Esophagus squamous epithelium (tissue), 5 donors: ENCODE data around the gene SYT5. TPM values are rescaled to one million over a fixed set of nuclear protein-coding genes. Genes with fewer than 3 reads are reported as not detected.
A peak's percentile ranks its signal among the peaks of the same experiment; 100 is the strongest.
"Not testable (repeated sequence)": the region's sequence is repeated elsewhere in the genome, so short reads cannot be mapped to it uniquely, and the experiment has no call there.

Experiments used
- DNase-seq: peaks from one replicate; lab custom pipeline; 2025; lab: John Stamatoyannopoulos, UW
- H3K27ac ChIP-seq, 4 donors: fragments of 200-600 bp; sonication (generic); one replicate each; pipeline ENCODE4 v1.5.1; 2016 to 2019; ENCODE audit warnings: mild to moderate bottlenecking in 1 of 4
- H3K27me3 ChIP-seq, 4 donors: fragments of 200-600 bp; sonication (generic); 1 replicate in 3 of 4; 2 replicates in 1 of 4; pipeline versions ENCODE4 v1.5.1 to v1.6.0; 2017 to 2021; ENCODE audit warnings: antibody characterized with exemption in 1 of 4
- H3K36me3 ChIP-seq, 3 donors: fragments of 200-600 bp; sonication (generic); one replicate each; pipeline ENCODE4 v1.5.1; 2016 to 2019
- H3K4me1 ChIP-seq, 3 donors: fragments of 200-600 bp; sonication (generic); one replicate each; pipeline ENCODE4 v1.5.1; 2017 to 2019
- H3K4me3 ChIP-seq, 4 donors: fragments of 200-600 bp; sonication (generic); 1 replicate in 3 of 4; 2 replicates in 1 of 4; pipeline ENCODE4 v1.5.1; 2016 to 2019; ENCODE audit warnings: mild to moderate bottlenecking in 2 of 4, moderate library complexity in 1 of 4
- H3K9me3 ChIP-seq, 3 donors: fragments of 200-600 bp; sonication (generic); one replicate each; pipeline ENCODE4 v1.5.1; 2016 to 2019
- CTCF ChIP-seq, 6 experiments: fragments of 450-650 bp in 4 of 6; fragments of 200-600 bp in 2 of 6; sonication (generic) in 2 of 6; IDR thresholded peaks; one replicate each; pipeline ENCODE4 v1.5.1; 2016 to 2019; ENCODE audit warnings: antibody characterized with exemption in 6 of 6, mild to moderate bottlenecking in 4 of 6, moderate library complexity in 4 of 6
- POLR2A ChIP-seq, 4 donors: fragments of 450-650 bp; IDR thresholded peaks; one replicate each; pipeline ENCODE4 v1.6.1; 2017; ENCODE audit warnings: antibody characterized with exemption in 4 of 4, mild to moderate bottlenecking in 4 of 4, moderate library complexity in 3 of 4
- WGBS, 2 donors: methylation state at CpG; one replicate each; pipeline ENCODE4 v1.1.5; 2018; 5-methylcytosine and 5-hydroxymethylcytosine counted together
- intact Hi-C: fragments of 100-400 bp; cut with DNase I; formaldehyde crosslinking; loops from one replicate; pipeline ENCODE4 v1.15.0; 2022
- total RNA-seq, 4 donors: library from RNA; depleted of rRNA; stranded (reverse); fragments of >200 nt; gene quantifications; one replicate each; pipeline ENCODE4 v1.1.0, GENCODE V29; 2016
- donor health status: DM: yes; HTN: yes; CAD: no.

The SYT5 gene
- total RNA-seq, 4 donors from 2014 or later = 0.22 TPM; not detected in 3

- Histone ChIP-seq H3K4me3 (peak within 1 kb of the TSS in 1 of 4 donors; percentile 22), H3K27ac (no peak within 1 kb of the TSS), H3K9me3 (no peaks in the 10 kb centered on the region), H3K27me3 (peaks cover 5 to 84% (median 16%) of the 10 kb centered on the region in 4 donors), H3K4me1 (peaks cover 0 to 43% (median 17%) of the 10 kb centered on the region in 3 donors), H3K36me3 (no peaks in the 10 kb centered on the region)
- DNase-seq = no peak
- 40 to 60% methylated on average over 1 to 3 of the region's 39 CpGs for WGBS, 2 donors
- TF ChIP-seq CTCF (IDR thresholded peaks at IDR 0.05) (no peak), POLR2A (IDR thresholded peaks at IDR 0.05) (no peak)
- intact Hi-C loops = no loop called here
Observed at GRCh38 chr19:55157064-55157908, 22.8 kb downstream of the SYT5 start, which contains the start of gene TNNI3. TNNI3 (minus strand) TSS chr19:55157732; CDS start chr19:55157589, 143 bp downstream.

GRCh38 chr19:55156202-55157063, 23.7 kb downstream of the SYT5 start:
- no peak for DNase-seq

GRCh38 chr19:55155784-55156183, 24.3 kb downstream of the SYT5 start:
- DNase-seq, intact Hi-C loops, H3K9me3 ChIP-seq, H3K27ac ChIP-seq, H3K36me3 ChIP-seq: not testable (repeated sequence)
- peak overlapping the region in 3 of 4 donors; percentile 15 to 22 (median 18) for H3K4me3 ChIP-seq
- peaks cover 0 to 69% (median 7%) of the 10 kb centered on the region in 4 donors for H3K27me3 ChIP-seq
- WGBS, 2 donors = 4% methylated on average over 5 of the region's 5 CpGs; no CpG with 5 or more reads in 1 of the 2 donors
- peaks cover 0 to 39% (median 17%) of the 10 kb centered on the region in 3 donors for H3K4me1 ChIP-seq

More at GRCh38 chr19:55156202-55157063, 23.7 kb downstream of the SYT5 start:
- Histone ChIP-seq H3K27me3 (peaks cover under 1 to 76% (median 11%) of the 10 kb centered on the region in 4 donors), H3K36me3 (no peaks in the 10 kb centered on the region), H3K4me3 (peak overlapping the region in 3 of 4 donors; percentile 15 to 22 (median 18)), H3K4me1 (peaks cover 0 to 43% (median 17%) of the 10 kb centered on the region in 3 donors), H3K27ac (no peak overlapping the region), H3K9me3 (no peaks in the 10 kb centered on the region)
- intact Hi-C loops = no loop called here
- TF ChIP-seq CTCF (IDR thresholded peaks at IDR 0.05) (no peak), POLR2A (IDR thresholded peaks at IDR 0.05) (no peak)
- 8 to 13% methylated on average over 6 to 26 of the region's 52 CpGs for WGBS, 2 donors

- WGBS, 2 donors = 86 to 88% methylated on average over 11 of the region's 12 CpGs
- no peak for DNase-seq
- peaks cover 0 to 70% (median 7%) of the 10 kb centered on the region in 4 donors for H3K27me3 ChIP-seq
- H3K27ac ChIP-seq = no peak overlapping the region
- H3K36me3 ChIP-seq = no peaks in the 10 kb centered on the region
- peaks cover 0 to 19% (median 0%) of the 10 kb centered on the region in 3 donors for H3K4me1 ChIP-seq
- TF ChIP-seq CTCF (IDR thresholded peaks at IDR 0.05) = no peak
- TF ChIP-seq POLR2A (IDR thresholded peaks at IDR 0.05) = no peak
- no peak overlapping the region for H3K4me3 ChIP-seq
- intact Hi-C loops = no loop called here
- H3K9me3 ChIP-seq = no peaks in the 10 kb centered on the region
Observed at GRCh38 chr19:55153652-55154264, 26.3 kb downstream of the SYT5 start.

- peaks cover 0 to 14% (median 0%) of the 10 kb centered on the region in 3 donors for H3K4me1 ChIP-seq
- intact Hi-C loops = no loop called here
- no peak overlapping the region for H3K4me3 ChIP-seq
- H3K27ac ChIP-seq = no peak overlapping the region
- TF ChIP-seq POLR2A (IDR thresholded peaks at IDR 0.05) (no peak), CTCF (IDR thresholded peaks at IDR 0.05) (no peak)
- no peaks in the 10 kb centered on the region for H3K9me3 ChIP-seq
- H3K27me3 ChIP-seq = peaks cover 0 to 70% (median 3%) of the 10 kb centered on the region in 4 donors
- no peak for DNase-seq
- no peaks in the 10 kb centered on the region for H3K36me3 ChIP-seq
Observed at GRCh38 chr19:55152017-55152416, 28.1 kb downstream of the SYT5 start.
